Panc1 (cell line): ENCODE data around the gene HIF1A.

Experiments
- CTCF ChIP-seq: fragments of 450-650 bp; IDR thresholded peaks from 2 replicates; pipeline ENCODE4 v1.5.1; 2017; ENCODE audit warnings: mild to moderate bottlenecking
- POLR2AphosphoS5 ChIP-seq: IDR thresholded peaks from 2 replicates; pipeline ENCODE4 v1.6.1; 2012; ENCODE audit warnings: mild to moderate bottlenecking, low read depth, low read length, moderate library complexity
- REST ChIP-seq, 2 experiments: IDR thresholded peaks; 2 replicates each; pipeline ENCODE4 v1.6.1; 2011 to 2012; ENCODE audit warnings: low read depth in 2 of 2, control low read depth in 1 of 2, low read length in 1 of 2, mild to moderate bottlenecking in 1 of 2, moderate library complexity in 1 of 2; ENCODE audit not compliant: insufficient read depth in 1 of 2
- SIN3A ChIP-seq: IDR thresholded peaks from 2 replicates; pipeline ENCODE4 v1.6.1; 2012; ENCODE audit warnings: low read depth, mild to moderate bottlenecking, low read length, moderate library complexity, borderline replicate concordance; ENCODE audit not compliant: insufficient read depth
- TCF7L2 ChIP-seq: IDR thresholded peaks from 2 replicates; pipeline ENCODE4 v1.6.1; 2011; ENCODE audit warnings: mild to moderate bottlenecking, low read depth, low read length, inconsistent platforms

GRCh38 chr14:61736751-61737150 lies 41.4 kb downstream of the HIF1A start:
- TF ChIP-seq CTCF (no peak), POLR2AphosphoS5 (no peak), SIN3A (no peak), REST (IDR thresholded peaks at IDR 0.05; ENCODE audit: insufficient read depth in 1 of 2, low read depth in 2 of 2, low read length in 1 of 2) (no peak), TCF7L2 (no peak)
